ENCODE measurements around the gene CPN1. TPM values are rescaled to one million over a fixed set of nuclear protein-coding genes. Genes with fewer than 3 reads are reported as not detected.
"Not testable (repeated sequence)": the region's sequence is repeated elsewhere in the genome, so short reads cannot be mapped to it uniquely, and the experiment has no call there.

Gene CPN1
- not detected in 2 replicates for total RNA-seq (2014; rRNA removed; shearing (Covaris generic))
- not detected in 2 replicates for polyA plus RNA-seq (2015; cell fraction: cytosol; rRNA removed)
- polyA plus RNA-seq (2015; cell fraction: nucleus; rRNA removed): not detected in 2 replicates

DNA sequence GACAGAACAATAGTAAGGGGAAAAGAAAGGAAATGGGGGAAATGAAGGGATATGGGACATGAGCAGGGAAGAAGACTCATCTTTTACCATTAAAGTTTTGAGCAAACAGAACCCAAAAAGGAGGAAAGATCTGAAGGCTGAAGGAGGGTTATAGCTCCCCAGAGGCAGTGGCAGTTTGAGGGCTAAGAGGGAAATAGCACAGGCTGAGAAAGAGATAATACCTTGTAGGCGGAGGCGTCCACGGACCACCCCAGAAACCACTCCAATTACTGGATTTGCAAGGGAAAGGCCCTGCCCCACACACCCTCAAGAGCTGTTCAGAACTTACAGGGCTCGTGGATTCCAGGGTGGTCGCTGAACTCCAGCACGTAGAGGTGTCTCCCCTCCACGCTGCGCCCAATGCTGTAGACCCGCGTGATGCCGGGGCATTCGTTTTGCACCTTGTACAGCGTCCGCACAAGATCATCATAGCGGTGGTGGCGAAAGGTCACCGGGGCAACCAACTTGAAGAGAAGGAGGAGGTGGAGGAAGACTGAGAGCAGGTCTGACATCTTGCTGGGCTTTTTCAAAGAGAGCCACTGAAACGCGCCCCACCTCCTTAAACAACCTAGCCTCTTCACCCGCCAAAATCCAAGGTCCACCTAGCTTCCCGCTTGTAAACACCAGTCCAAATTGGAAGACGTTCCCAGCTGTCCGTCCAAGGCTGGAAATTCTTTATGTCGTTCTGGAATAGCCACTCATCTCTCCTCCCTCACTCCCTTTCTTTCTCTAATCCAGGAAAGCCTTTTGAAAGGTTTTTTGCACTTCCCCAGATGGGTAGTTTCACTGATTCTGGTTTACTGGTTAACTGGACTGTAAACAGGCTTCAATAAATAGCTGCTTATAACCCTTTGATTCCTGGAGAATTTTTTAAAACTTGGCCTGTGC lies at the start of gene CPN1:
CPN1 (minus strand) TSS at position 795 of the 927 bp plus-strand sequence; CDS start at position 551, 244 bp downstream.
- no peak for DNase-seq (ENCODE audit: low read depth)

DNA sequence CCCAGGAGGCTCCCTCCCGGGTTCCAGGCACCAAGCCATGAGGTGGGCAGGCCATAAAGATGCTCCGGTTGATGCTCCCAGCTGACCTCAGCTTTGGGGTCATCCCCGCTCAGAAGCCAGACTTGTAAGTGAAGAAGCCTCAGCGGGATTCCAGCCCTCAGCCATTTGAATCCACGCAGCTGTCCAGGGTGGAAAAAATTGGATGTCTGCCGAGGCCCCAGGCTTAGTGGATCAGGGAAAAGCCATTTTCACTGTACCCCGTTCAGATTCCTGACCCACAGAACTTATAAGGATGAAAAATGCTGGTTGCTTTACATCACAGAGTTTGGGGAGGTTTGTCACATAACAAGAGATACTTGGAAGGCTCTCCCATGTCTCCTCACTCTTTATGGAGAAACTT lies 49.2 kb upstream of the CPN1 start:
- no peak for DNase-seq (ENCODE audit: low read depth)

DNA sequence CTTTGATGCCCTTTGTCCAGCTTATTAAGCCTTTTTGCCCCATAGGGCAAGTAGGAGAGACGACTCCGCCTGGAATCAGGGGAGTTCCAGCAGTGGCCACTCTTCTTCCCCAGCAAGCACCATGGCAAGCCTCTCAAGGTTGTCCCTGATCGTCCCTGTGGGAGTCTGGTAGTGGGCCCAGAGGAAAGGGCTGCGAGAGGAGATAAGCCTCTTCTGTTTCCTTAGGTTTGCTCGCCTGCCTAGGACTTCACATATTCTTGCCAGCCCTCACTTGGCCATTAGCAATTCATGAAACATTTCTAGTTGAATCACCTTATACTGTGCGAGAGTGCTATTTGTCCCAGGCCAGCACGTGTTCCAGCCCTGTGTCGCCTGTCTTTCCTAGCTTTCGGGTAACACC lies 47.8 kb upstream of the CPN1 start:
- no peak for DNase-seq (ENCODE audit: low read depth)

DNA sequence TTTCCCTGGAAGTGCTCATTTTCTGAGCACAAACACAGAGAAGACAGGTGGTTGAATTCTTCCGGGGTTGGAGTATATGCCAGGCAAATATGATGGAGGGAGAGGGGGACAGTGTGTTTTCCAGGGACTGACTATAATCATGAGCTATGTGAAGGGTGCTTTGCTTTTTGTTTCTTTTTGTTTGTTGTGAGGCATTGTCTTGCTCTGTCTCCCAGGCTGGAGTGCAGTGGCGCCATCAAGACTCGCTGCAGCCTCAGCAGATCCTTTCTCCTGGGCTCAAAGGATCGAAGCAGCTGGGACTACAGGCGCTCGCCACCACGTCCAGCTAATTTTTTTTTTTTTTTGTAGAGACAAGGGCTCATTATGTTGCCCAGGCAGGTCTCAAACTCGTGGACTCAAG lies 47.3 kb upstream of the CPN1 start:
- DNase-seq (ENCODE audit: low read depth): no peak

DNA sequence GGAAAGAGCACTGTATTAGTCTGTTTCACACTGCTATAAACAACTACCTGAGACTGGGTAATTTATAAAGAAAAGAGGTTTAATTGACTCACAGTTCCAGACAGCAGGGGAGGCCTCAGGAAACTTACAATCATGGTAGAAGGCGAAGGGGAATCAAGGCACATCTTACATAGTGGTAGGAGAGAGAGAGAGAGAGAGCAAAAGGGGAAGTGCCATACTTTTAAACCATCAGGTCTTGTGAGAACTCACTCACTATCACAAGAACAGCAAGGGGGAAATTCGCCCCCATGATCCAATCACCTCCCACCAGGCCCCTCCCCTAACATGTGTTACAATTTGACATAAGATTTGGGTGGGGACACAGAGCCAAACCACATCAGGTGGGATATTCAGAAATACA lies 43.7 kb upstream of the CPN1 start:
- not testable (repeated sequence) for DNase-seq (ENCODE audit: low read depth)

DNA sequence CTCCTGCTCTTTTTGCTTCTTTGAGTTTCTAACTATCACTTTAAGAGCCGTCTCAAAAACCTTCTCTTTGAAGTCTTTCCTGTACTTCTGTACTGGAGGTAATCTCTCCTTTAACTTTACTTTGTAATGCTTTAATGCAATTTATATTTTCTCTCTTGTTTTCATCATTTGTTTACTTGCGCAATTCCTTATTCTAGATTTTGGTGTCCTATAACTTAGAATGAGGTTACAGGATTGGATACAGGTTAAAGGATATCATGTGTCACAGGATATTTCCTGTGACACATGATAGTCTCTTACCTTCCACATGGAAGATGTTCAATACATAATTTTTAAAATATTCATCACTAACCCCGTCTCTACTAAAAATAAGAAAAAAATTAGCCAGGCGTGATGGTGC lies 42.4 kb upstream of the CPN1 start:
- no peak for DNase-seq (ENCODE audit: low read depth)

DNA sequence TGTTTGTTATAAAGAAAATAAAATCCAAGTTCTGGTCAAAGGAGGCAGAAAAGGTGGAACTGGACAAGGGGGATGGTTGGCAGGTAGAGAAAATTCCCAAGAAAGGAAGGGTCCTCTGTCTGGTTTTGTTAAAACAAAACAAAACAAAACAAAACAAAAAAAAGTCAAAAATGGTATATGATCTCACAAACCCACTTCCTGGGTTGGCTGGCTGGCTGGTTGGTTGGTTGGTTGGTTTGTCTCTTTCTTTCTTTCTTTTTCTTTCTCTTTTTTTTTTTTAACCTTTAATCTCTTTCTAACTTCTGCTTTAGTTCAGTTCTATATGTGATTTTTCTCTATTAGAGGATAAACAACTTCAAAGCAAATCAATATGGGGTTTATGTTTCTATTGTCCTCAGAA lies 41.1 kb upstream of the CPN1 start:
- DNase-seq (ENCODE audit: low read depth): no peak

DNA sequence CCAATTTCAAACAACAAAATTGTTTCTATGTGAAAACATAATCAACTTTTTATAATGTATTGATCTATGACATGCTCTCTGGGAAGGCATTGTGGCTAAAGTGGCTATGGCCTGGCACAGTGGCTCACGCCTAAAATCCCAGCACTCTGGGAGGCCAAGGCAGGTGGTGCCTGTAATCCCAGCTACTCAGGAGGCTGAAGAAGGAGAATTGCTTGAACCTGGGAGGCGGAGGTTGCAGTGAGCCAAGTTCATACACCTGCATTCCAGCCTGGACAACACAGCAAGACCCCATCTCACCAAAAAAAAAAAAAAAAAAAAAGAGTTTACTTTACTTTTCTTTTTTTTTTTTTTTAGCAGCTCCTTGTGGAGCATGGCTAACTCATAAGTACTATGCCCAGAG lies 38.9 kb upstream of the CPN1 start:
- no peak for DNase-seq (ENCODE audit: low read depth)

DNA sequence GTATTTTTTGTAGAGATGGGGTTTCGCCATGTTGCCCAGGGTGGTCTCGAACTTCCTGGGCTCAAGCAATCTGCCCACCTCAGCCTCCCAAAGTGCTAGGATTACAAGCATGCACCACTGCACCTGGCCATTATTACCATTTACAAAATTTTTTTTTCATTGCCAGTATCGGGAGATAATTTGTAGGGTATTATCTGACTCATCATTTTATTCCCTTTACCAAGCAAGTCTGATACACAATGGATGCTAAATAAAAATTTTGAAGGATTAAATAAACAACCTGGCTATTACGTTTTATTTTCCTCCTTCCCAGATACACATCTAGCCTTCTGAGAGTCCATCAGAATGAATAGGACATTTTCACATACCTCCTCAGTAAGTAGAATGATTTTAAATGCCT lies 38.1 kb upstream of the CPN1 start:
- no peak for DNase-seq (ENCODE audit: low read depth)

DNA sequence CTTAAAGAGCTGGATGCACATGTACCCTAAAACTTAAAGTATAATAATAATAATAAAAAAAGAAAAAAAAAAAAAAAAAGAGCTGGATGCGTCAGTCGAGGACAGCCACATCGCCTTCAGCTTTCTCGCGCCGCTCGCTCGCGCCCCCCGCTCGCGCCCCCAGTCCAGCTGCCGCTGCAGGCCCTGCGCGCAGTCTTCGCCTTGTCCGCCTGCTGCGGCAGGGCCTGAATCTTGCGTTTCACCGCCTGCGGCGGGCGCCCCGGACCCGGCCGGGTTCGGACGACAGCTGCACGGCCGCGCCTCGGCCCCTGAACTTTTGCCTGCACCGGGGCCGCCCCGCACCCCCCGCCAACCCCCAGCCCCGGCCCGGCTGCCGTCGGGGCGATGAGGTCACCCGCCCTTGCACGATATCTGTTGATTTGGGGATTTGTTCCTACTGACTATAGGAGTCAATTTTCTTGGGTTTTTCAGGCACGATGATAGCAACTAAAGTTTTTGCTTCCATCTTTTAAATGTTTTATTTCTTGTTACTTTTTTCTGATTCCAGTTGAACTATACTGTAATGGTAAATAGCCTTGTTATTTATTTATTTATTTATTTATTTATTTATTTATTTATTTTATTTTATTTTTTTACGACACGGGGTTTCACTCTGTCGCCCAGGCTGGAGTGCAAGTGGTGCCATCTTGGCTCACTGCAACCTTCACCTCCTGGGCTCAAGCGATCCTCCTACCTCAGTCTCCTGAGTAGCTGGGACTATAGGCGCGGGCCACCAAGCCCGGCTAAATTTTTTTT lies 33.5 kb upstream of the CPN1 start:
- no peak for DNase-seq (ENCODE audit: low read depth)

DNA sequence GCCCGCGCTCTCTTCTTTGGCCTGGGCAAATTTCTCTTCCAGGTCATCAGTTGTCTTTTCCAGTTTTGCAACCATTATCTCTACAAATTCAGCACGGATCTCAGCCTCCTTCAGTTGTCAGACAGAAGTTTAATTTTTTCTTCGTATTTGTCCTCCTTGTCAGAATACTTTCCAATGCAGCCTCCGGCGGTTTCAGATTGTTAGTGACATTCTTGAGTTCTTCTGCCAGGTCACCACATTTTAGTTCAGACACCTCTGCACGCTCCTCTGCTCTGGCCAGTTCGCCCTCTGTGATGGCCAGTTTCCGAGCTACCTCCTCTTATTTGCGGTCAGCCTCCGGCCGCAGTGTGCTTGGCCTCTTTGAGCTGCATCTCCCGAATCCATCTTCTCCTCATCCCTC lies 32.8 kb upstream of the CPN1 start:
- DNase-seq (ENCODE audit: low read depth): no peak

DNA sequence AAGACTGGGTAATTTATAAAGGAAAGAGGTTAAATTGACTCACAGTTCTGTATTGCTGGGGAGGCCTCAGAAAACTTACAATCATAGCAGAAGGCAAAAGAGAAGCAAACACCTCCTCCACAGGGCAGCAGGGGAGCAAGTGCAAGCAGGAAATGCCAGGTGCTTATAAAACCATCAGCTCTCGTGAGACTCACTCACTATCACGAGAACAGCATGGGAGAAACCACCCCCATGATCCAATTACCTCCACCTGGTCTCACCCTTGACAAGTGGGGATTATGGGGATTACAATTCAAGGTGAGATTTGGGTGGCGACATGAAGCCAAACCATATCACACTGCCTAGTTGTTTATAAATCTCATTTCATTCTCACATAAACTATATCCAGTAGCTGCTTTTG lies 28.0 kb upstream of the CPN1 start:
- no peak for DNase-seq (ENCODE audit: low read depth)

DNA sequence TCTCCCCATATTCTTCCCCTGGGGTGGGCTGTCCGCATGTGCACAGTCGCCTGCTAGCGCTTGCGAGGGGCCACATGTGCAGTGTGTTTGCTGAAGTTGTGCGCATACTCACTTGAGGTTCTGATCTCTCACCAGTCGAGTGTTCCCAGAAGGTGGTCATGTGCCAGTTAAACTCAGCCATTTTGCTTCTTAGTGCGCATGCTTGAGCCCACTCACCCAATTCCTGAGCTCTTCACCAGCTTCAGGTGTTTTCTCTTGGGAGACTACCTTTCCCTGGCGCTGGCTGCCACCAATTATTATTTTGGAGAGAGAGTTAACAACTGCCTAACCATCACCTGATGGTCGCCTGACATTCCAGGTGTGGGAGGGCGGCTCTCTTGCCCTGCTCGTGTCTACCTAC lies 25.2 kb upstream of the CPN1 start:
- DNase-seq (ENCODE audit: low read depth): no peak

DNA sequence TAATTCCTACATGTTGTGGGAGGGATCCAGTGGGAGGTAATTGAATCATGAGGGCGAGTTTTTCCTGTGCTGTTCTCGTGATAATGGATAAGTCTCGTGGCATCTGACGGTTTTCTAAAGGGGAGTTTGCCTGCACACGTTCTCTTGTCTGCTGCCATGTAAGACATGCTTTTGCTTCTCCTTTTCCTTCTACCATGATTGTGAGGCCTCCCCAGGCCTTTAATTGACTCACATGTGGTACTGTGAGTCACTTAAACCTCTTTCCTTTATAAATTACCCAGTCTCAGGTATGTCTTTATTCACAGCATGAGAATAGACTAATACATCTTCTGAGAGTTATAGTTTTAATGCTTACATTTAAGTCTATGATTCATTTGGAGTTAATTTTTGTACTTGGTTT lies 22.6 kb upstream of the CPN1 start:
- DNase-seq (ENCODE audit: low read depth): peak; percentile 48

DNA sequence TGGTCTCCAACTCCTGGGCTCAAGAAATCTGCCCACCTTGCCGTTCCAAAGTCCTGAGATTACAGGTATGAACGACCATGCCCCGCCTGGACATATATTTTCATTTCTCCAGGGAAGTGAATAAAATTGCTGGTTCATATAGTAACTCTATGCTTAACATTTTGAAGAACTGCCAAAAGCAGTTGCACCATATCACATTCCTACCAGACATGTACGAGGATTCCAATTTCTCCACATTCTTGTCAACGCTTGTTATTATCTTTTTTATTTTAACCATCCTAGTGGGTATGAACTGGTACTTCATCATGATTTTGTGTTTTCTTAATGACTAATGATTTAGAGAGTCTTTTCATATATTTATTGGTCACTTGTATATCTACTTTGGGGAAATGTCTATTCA lies 21.9 kb upstream of the CPN1 start:
- no peak for DNase-seq (ENCODE audit: low read depth)

DNA sequence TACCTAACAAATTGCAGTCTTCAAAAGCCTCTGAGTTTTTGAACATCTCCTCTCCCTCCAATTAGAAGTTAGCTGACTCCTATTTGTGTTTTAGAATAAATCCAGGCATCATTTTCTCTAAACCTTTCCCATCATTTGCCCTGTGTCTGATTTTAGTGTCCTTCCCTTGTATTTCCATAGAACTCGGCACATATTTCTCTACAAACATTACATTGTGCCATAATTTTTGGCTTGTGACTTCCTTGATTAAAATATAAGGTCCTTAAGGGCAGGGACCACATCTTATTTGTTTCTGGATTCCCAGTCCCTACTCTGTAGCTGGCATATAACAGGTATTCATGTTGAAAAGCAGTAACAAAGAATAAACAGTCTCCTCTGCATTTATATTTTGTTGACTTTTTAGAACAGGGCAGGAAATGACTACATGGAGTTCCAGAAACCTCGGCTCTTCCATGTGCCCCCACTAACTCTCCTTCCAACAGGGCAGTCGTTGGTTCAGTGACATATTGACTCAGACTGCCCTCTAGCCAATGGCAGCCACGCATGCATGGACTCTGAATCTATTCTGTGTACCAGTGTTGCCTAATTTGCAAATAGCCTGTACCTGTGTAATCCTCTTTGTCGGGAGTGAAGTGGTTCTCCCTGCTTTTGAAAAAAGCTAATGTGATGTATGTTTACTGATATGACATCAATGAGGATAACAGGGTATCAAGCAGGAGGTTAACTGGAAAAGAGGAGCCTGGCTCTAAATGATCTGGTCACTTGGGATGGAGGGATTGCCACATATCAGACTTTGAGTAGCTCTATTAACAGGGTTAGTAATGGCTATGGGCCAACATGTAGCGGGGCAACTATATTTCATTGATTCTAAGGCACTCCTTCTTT lies 19.8 kb upstream of the CPN1 start:
- peak; percentile 50 for DNase-seq (ENCODE audit: low read depth)

DNA sequence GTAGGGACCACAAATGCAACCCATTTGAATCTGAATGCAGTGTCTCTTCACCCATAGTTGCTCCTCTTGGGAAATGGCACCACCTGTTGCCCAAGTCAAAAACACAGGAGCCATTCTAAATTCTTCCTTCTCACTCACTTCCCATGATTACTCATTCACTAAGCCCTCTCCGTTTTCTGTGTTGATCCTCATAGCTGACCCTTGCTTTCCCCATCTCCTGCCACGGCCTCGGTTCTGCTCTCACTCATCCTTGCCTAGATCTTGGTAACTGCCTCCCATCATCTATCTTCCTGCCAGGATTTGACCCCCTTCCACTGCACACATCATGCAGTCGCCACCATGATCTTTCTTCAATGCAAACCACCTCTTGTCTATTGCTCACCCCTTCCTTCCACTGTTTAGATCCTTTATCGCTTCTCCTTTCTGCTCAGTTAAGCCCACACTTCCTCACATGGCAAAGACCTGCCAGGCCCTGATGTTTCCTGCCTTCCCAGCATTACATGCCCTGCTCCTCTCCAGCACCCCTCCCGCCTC lies 19.0 kb upstream of the CPN1 start:
- peak; percentile 74 for DNase-seq (ENCODE audit: low read depth)

DNA sequence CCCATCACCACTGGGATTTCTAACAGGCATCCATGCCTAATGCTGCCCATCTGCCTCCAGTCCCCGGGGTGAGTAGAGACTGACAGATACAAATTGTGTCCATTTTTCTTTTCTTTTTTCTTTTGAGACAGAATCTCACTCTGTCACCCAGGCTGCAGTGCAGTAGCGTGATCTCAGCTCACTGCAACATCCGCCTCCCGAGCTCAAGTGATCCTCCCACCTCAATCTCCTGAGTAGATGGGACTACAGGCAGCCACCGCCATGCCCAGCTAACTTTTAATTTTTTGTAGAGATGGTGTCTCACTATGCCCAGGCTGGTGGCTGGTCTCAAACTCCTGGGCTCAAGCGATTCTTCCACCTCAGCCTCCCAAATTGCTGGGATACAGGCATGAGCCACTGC lies 7.6 kb upstream of the CPN1 start:
- no peak for DNase-seq (ENCODE audit: low read depth)

DNA sequence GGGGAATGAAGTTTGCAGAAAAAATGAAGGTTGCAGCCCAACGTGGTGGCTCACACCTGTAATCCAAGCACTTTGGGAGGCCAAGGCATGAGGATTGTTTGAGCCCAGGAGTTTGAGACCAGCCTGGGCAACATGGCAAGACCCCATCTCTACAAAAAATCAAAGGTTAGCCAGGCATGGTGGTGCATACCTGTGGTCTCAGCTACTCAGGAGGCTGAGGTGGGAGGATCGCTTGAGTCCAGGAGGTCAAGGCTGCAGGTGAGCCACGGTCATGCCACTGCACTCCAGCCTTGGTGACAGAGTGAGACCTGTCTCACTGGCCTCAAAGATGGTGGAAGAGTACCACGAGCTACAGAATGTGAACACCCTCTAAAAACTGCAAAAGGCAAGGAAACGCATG lies 5.0 kb upstream of the CPN1 start:
- DNase-seq (ENCODE audit: low read depth): not testable (repeated sequence)

DNA sequence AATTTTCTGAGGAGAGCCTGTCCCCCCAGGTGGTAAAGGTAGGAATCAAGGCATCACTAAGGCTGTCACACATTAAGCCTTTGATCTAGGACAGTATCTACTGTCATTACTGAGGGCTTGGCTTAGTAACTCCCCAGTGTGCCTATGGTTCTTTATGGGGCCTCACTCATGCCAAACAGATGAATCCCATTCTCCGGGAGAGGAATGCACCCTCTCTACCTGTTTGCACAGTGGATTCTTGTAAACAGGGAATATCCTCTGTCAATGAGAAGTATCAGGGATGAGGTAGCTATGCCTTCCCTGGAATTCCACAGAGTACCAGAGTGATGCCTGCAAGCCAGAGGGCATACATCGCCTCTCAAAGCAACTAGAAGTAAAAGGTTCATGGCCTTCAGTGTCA lies 3.9 kb upstream of the CPN1 start:
- no peak for DNase-seq (ENCODE audit: low read depth)

DNA sequence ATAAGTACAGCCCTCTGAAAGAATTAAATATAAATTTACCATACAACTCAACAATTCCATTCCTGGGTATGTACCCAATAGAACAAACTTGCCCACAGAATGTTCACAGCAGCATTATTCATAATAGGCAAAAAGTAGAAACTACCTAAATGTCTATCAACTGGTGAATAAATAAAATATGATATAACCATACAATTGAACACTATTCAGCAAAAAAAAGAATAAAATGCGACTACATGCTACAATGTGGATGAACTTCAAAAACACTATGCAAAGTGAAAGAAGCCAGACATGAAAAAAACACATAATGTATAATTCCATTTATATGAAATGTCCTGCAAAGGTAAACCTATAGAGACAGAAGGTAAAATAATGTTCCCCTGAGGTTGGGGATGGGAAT lies 2.0 kb upstream of the CPN1 start:
- no peak for DNase-seq (ENCODE audit: low read depth)

Measured in HT1080 (cell line).